ENCODE measurements around the gene SMC5.
"Not testable (repeated sequence)": the region's sequence is repeated elsewhere in the genome, so short reads cannot be mapped to it uniquely, and the experiment has no call there.

DNA sequence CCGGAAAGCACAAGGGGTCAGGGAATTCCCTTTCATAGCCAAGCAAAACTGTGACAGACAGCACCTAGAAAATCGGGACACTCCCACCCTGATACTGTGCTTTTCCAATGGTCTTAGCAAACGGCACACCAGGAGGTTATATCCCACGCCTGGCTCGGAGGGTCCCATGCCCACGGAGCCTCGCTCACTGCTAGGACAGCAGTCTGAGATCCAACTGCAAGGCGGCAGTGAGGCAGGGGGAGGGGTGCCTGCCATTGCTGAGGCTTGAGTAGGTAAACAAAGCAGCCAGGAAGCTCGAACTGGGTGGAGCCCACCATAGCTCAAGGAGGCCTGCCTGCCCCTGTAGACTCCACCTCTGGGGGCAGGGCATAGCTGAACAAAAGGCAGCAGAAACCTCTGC lies 24.6 kb upstream of the SMC5 start:
- TF ChIP-seq, protein P1, sequence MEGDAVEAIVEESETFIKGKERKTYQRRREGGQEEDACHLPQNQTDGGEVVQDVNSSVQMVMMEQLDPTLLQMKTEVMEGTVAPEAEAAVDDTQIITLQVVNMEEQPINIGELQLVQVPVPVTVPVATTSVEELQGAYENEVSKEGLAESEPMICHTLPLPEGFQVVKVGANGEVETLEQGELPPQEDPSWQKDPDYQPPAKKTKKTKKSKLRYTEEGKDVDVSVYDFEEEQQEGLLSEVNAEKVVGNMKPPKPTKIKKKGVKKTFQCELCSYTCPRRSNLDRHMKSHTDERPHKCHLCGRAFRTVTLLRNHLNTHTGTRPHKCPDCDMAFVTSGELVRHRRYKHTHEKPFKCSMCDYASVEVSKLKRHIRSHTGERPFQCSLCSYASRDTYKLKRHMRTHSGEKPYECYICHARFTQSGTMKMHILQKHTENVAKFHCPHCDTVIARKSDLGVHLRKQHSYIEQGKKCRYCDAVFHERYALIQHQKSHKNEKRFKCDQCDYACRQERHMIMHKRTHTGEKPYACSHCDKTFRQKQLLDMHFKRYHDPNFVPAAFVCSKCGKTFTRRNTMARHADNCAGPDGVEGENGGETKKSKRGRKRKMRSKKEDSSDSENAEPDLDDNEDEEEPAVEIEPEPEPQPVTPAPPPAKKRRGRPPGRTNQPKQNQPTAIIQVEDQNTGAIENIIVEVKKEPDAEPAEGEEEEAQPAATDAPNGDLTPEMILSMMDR (IDR thresholded peaks at IDR 0.05) = not testable (repeated sequence)
- TF ChIP-seq POLR2AphosphoS5 (IDR thresholded peaks at IDR 0.05); POLR2A (IDR thresholded peaks at IDR 0.05; ENCODE audit: low read depth); EP300 (IDR thresholded peaks at IDR 0.05): not testable (repeated sequence)

Data from esophagus muscularis mucosa (tissue), 4 donors.